ENCODE measurements around the gene NGEF. TPM values are rescaled to one million over a fixed set of nuclear protein-coding genes. Genes with fewer than 3 reads are reported as not detected.
A peak's percentile ranks its signal among the peaks of the same experiment; 100 is the strongest.

Gene NGEF
- polyA plus RNA-seq, 3 donors, result not detected

DNA sequence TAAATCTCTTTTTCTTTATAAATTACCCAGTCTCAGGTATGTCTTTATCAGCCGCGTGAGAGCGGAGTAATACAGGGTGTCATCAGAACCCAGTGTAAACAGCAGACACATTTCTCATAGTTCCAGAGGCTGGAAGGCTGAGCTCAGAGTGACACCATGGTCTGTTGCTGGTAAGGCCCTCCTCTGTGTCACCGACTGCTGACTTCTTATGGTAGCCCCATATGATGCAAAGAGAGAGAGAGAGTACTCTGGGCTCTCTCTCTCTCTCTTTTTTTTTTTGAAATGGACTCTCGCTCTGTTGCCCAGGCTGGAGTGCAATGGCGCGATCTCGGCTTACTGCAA is 83.0 kb downstream of the NGEF start:
- peaks cover 0 to 19% (median 9%) of the 10 kb centered on the region in 7 donors for H3K9me3 Mint-ChIP-seq
- Histone ChIP-seq H3K36me3 (replicated peaks in 1 of 2; ENCODE audit: control insufficient read depth in 1 of 2, insufficient read depth in 2 of 2, low read length in 2 of 2) (no peaks in the 10 kb centered on the region), H3K9ac (ENCODE audit: insufficient read depth, low read length, poor library complexity, severe bottlenecking) (no peak overlapping the region), H3K4me1 (ENCODE audit: control insufficient read depth in 1 of 2, insufficient read depth in 2 of 2, low read length in 2 of 2) (peaks cover 0 to 8% of the 10 kb centered on the region in 2 donors), H3K79me2 (ENCODE audit: insufficient read depth, low read length) (no peaks in the 10 kb centered on the region), H3K27ac (ENCODE audit: low read depth in 1 of 2, low read length in 2 of 2) (no peak overlapping the region), H3K4me2 (replicated peaks; ENCODE audit: extremely low read depth, low read length, poor library complexity, severe bottlenecking) (no peak overlapping the region), H4K20me1 (ENCODE audit: insufficient read depth, low read length) (no peaks in the 10 kb centered on the region), H2AFZ (ENCODE audit: insufficient read depth, low read depth, low read length, poor library complexity, severe bottlenecking) (no peak overlapping the region), H3K4me3 (replicated peaks in 1 of 3; ENCODE audit: low read depth in 2 of 3, low read length in 3 of 3) (no peak overlapping the region), H3K9me3 (replicated peaks in 1 of 2; ENCODE audit: control insufficient read depth in 1 of 2, insufficient read depth in 1 of 2, low read length in 2 of 2) (peaks cover 0 to 27% of the 10 kb centered on the region in 2 donors), H3K27me3 (ENCODE audit: control insufficient read depth in 2 of 2, insufficient read depth in 2 of 2, low read length in 2 of 2) (peaks cover 43 to 59% of the 10 kb centered on the region in 2 donors)
- intact Hi-C loops (cut with micrococcal nuclease), result no loop called here
- peak overlapping the region in 1 of 2 donors; percentile 83 for H3K4me3 Mint-ChIP-seq
- H3K4me1 Mint-ChIP-seq, result peaks cover 3% of the 10 kb centered on the region
- no peak for DNase-seq
- TF ChIP-seq CTCF (IDR thresholded peaks at IDR 0.05), result no peak
- peak overlapping the region in 1 of 7 donors; percentile 22 for H3K27ac Mint-ChIP-seq
- H3K36me3 Mint-ChIP-seq, result peaks cover 0 to 2% of the 10 kb centered on the region in 2 donors
- H3K27me3 Mint-ChIP-seq (ENCODE audit: low read depth in 3 of 3), result peaks cover 62 to 85% (median 72%) of the 10 kb centered on the region in 3 donors
- WGBS (ENCODE audit: insufficient coverage), result no CpG with 5 or more reads among the region's 8 CpGs

DNA sequence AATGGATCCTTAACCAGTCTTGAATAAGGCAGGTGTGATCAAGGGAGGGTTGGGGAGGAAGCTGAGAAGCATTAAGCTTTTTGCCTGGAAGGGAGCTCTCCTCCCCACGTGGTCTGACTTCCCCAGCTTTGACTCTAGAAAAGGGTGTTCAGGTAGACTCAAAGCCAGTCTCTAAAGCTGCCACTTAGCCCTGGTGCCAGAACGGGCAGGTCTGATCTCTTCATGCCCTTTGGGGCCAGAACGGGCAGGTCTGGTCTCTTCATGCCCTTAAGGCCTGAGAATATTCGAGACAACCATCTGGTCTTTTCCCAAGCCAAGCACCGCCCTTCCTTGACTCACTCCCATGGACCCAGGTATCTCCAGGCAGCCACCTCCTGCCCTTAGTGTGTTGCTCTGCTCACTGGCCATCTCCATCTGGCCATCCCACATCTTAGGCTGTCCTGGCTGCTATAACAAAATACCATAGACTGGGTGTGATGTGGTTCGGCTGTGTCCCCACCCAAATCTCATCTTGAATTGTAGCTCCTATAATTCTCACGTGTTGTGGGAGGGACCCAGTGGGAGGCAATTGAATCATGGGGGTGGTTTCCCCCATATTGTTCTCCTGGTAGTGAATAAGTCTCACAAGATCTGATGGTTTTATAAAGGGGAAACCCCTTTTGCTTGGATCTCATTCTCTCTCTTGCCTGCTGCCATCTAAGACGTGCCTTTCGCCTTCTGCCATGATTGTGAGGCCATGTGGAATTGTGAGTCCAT is 83.6 kb downstream of the NGEF start:
- no peak for TF ChIP-seq CTCF (IDR thresholded peaks at IDR 0.05)
- Histone ChIP-seq H3K9ac (ENCODE audit: insufficient read depth, low read length, poor library complexity, severe bottlenecking) (no peak overlapping the region), H3K9me3 (replicated peaks in 1 of 2; ENCODE audit: control insufficient read depth in 1 of 2, insufficient read depth in 1 of 2, low read length in 2 of 2) (peaks cover under 1 to 27% of the 10 kb centered on the region in 2 donors), H3K4me2 (replicated peaks; ENCODE audit: extremely low read depth, low read length, poor library complexity, severe bottlenecking) (no peak overlapping the region), H2AFZ (ENCODE audit: insufficient read depth, low read depth, low read length, poor library complexity, severe bottlenecking) (no peak overlapping the region), H3K79me2 (ENCODE audit: insufficient read depth, low read length) (no peaks in the 10 kb centered on the region), H3K27me3 (ENCODE audit: control insufficient read depth in 2 of 2, insufficient read depth in 2 of 2, low read length in 2 of 2) (peaks cover 46 to 64% of the 10 kb centered on the region in 2 donors), H3K36me3 (replicated peaks in 1 of 2; ENCODE audit: control insufficient read depth in 1 of 2, insufficient read depth in 2 of 2, low read length in 2 of 2) (no peaks in the 10 kb centered on the region), H3K4me3 (replicated peaks in 1 of 3; ENCODE audit: low read depth in 2 of 3, low read length in 3 of 3) (no peak overlapping the region), H3K27ac (ENCODE audit: low read depth in 1 of 2, low read length in 2 of 2) (no peak overlapping the region), H3K4me1 (ENCODE audit: control insufficient read depth in 1 of 2, insufficient read depth in 2 of 2, low read length in 2 of 2) (peaks cover 0 to 8% of the 10 kb centered on the region in 2 donors), H4K20me1 (ENCODE audit: insufficient read depth, low read length) (no peaks in the 10 kb centered on the region)
- intact Hi-C loops (cut with micrococcal nuclease), result no loop called here
- Mint-ChIP-seq H3K27ac (peak overlapping the region in 1 of 7 donors; percentile 46), H3K4me1 (peaks cover 3% of the 10 kb centered on the region), H3K4me3 (peak overlapping the region in 1 of 2 donors; percentile 83), H3K27me3 (ENCODE audit: low read depth in 3 of 3) (peaks cover 67 to 87% (median 74%) of the 10 kb centered on the region in 3 donors), H3K9me3 (peaks cover 0 to 20% (median 12%) of the 10 kb centered on the region in 7 donors), H3K36me3 (peaks cover 0 to 2% of the 10 kb centered on the region in 2 donors)
- WGBS (ENCODE audit: insufficient coverage), result 95% methylated on average over 4 of the region's 9 CpGs
- no peak for DNase-seq

Measured in CD14-positive monocyte (primary cell).